ENCODE measurements around the gene MAGOH.
"Not testable (repeated sequence)": the region's sequence is repeated elsewhere in the genome, so short reads cannot be mapped to it uniquely, and the experiment has no call there.

MAGOH gene

DNA sequence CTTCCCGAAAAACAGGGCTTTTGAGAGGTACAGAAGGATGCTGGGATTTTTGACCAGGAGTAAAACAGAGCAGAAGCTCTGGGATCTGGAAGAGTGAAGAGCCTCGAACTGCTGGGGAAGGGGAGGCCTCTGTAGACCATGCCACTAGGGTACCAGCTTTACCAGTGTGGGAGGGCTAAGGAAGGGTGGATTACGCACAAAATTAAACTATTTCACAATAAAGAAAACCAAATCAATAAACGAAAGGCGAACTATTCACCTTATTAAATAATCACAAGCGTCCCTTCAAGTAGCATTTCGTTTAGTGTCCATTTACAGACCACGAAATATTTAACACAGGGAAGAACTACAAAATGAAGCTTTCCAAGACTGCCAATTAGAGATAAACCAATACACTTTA, 18.6 kb downstream of the MAGOH start:
- no peak for DNase-seq

DNA sequence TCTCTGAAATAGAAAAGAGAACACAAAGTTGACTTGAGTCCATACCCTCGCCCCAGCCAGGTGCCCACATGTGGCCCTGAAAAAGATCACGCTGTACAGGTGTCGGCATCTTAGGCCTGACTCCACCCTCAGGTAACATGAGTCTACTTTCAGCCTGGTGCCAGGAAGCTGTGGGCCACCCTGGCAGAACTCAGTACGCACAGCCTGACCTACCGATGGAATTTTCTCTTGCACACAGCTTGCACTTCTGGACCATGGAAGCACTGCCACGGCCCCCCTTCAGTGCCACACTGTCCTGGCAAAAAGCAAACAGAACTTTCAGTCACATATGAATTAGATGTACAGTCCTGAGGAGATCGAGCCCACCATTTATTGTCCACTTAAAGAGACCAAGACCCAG, 20.1 kb downstream of the MAGOH start:
- no peak for DNase-seq

DNA sequence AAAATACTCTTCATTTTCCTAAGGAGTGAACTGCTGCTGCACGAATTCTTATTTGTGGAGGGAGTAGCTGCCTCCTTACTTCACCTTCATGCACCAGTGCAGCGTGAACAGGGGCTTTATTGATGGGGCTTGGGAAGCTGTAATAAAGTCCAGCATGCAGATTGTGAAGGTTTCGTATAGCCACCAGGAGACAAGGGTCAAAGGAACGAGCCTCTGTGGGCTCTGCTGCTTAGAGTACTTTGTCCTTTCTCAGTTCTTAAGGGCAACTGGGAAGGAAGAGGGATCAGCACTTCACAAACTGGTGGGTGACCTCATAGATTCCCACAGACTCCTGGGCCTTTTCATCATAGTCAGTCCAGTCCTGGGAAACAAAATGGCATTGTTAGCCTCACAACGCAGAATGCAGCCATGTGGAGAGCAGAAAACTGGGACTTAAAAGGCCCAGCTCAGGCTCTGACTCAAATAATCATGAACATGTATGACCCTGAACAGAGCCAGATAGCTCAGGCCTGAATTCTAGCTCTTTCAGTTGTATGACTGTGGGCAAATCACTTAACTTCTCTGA, 23.9 kb downstream of the MAGOH start:
- DNase-seq, result no peak

DNA sequence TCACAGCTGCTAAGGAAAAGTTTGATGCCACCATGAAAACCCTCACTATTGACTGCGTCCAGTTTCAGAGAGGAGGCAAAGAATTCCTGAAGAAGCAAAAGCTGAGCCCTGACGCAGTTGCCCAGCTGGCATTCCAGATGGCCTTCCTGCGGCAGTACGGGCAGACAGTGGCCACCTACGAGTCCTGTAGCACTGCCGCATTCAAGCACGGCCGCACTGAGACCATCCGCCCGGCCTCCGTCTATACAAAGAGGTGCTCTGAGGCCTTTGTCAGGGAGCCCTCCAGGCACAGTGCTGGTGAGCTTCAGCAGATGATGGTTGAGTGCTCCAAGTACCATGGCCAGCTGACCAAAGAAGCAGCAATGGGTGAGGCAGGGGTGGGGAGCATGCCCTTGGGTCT, 27.4 kb downstream of the MAGOH start:
- DNase-seq, result no peak

DNA sequence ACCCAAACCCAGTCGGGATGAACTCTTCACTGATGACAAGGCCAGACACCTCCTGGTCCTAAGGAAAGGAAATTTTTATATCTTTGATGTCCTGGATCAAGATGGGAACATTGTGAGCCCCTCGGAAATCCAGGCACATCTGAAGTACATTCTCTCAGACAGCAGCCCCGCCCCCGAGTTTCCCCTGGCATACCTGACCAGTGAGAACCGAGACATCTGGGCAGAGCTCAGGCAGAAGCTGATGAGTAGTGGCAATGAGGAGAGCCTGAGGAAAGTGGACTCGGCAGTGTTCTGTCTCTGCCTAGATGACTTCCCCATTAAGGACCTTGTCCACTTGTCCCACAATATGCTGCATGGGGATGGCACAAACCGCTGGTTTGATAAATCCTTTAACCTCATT, 28.0 kb downstream of the MAGOH start:
- DNase-seq, result no peak

DNA sequence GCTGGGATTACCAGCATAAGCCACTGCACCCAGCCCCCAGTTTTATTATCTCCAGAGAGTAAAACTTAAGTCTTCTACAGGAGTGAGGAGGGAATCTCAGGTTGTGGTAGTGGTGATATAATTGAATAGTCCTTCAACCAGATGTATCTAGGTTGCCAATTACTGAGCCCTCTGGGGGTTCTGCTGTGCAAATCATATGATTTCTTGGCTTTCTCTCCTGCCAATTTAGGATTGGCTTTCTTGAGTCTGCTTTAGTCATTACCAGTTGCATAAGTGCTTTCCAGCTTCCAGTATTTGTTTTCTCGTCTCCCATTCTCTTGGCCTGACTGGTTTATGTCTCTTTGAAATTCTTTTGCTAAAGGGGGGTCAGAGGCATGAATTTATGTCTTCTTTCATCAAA, 30.6 kb downstream of the MAGOH start:
- DNase-seq, result no peak

DNA sequence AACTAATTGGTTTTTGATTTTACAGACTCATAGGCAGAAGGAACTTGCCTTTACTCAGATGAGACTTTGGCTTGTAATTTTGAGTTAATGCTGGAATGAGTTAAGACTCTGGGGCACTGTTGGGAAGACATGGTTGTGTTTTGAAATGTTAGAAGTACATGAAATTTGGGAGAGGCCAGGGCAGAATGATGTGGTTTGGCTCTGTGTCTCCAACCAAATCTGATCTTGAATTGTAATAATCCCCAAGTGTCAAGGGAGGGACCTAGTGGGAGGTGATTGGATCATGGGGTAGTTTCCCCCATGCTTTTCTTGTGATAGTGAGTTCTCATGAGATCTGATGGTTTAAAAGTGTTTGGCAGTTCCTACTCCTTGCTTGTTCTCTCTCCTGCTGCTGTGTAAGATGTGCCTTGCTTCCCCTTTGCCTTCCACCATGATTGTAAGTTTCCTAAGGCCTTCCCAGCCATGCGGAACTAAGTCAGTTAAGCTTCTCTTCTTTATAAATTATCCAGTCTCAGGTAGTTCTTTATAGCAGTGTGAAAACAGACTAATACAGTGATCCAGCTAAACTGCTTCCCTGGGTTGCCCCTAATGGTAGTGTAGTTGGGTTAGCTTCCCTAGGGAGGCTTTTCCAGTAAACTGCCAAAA, 31.5 kb downstream of the MAGOH start:
- DNase-seq, result peak in 1 of 2 donors; percentile 35

DNA sequence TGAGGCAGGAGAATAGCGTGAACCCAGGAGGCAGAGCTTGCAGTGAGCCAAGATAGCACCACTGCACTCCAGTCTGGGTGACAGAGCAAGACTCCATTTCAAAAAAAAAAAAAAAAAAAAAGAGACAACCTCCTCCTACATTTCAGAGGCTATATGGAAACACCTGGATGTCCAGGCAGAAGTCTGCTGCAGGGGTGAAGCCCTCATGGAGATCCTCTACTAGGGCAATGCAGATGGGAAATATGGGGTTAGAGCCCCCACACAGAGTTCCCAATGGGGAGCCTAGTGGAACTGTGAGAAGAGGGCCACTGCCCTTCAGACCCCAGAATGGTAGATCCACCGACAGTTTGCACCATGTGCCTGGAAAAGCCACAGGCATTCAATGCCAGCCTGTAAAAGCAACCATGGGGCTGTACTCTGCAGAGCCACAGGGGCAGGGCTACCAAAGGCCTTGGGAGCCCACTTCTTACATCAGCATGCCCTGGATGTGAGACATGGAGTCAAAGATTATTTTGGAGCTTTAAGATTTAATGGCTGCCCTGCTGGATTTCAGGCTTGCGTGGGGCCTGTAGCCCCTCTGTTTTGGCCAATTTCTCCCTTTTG, 32.1 kb downstream of the MAGOH start:
- not testable (repeated sequence) for DNase-seq

DNA sequence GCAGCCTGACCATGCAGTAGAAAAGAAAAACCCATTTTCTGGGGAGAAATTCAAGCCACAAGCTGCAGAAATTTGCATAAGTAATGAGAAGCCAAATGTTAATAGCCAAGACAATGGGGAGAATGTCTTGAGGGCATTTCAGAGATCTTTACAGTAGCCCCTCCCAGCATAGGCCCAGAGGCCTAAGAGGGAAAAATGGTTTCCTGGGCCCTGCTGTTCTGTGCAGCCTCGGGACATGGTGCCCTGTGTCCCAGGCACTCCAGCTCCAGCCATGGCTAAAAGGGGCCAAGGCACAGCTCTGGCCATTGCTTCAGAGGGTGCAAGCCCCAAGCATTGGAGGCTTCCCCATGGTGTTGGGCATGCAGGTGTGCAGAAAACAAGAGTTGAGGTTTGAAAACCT, 32.8 kb downstream of the MAGOH start:
- not testable (repeated sequence) for DNase-seq

DNA sequence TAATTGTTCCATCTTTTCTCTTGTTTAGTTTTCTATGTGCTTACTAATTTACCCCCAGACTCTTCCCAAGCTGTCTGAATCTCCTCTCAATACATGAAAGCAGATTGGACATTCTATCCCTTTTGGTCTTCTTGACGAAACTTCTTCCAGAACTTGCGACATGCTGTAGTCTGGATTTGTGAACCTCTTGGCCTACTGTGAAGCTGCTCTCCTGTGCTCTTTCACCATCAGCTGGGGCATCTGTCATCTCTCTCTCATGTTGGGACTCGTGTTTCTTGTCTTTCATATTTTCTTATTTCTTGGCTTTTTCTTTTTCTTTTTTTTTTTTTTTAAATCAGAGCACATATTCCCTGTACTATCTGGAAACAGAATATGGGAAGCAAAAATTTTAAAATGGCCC, 34.9 kb downstream of the MAGOH start:
- no peak for DNase-seq

DNA sequence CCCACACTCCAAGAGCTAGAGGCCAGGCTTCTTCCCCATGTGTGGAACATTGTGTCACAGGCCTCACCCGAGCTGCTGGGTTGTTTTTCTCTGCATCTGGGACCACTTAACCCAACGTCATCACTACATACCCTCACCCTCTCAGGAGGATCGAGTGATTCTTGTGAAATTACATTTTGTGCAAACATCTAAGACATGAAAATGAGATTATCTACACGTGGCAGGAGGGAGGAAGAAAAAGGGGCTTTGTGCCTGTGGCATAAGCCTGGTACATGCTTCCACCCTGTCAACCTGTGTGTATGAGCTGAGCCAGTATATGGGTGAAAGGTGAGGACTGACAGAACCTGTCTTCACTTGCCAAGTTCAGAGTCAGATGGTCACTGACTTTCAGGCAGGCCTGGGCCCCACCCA, 40.1 kb downstream of the MAGOH start:
- no peak for DNase-seq

DNA sequence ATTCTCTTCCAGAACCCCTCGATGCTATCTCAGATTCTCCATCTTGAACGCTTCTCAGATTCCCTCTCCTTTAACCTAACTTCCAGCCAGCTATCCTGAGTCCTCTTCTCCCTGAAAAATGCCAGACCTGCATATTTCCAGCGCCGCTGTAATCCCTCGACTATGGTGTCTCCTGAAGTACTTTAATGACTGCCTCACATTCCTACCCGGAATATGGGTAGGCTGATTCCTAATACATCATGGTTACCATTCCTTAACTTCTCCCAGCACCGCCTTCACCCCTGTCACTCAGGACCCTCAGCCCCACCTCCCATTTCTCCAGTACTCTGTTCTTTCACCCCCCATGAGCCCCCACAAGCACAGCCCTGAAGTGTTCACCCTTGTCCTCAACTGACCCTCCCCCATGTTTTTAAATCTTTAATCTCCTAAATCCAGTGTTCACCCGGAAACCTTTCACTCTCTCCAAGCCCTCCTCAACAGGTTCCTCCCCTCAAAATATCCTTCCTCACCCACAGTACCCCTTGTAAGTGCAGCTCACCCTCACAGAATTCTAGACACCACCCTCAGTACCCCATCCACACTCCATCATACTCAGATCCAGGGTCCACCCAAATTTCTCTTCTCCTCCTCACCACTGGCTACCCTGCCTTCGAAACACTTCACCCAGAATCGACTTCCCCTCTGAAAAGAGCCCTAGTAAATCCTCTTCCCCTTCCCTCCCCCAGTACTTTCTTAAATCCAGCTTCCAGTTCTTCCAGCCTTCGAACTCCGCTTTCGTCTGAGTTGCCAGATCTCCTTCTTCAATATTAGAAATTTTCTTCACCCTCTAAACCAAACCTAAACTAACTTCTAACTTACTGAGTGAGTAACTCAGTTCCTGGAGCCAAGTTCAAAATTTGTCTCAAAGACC, 40.8 kb downstream of the MAGOH start:
- peak; percentile 51 to 60 for DNase-seq

DNA sequence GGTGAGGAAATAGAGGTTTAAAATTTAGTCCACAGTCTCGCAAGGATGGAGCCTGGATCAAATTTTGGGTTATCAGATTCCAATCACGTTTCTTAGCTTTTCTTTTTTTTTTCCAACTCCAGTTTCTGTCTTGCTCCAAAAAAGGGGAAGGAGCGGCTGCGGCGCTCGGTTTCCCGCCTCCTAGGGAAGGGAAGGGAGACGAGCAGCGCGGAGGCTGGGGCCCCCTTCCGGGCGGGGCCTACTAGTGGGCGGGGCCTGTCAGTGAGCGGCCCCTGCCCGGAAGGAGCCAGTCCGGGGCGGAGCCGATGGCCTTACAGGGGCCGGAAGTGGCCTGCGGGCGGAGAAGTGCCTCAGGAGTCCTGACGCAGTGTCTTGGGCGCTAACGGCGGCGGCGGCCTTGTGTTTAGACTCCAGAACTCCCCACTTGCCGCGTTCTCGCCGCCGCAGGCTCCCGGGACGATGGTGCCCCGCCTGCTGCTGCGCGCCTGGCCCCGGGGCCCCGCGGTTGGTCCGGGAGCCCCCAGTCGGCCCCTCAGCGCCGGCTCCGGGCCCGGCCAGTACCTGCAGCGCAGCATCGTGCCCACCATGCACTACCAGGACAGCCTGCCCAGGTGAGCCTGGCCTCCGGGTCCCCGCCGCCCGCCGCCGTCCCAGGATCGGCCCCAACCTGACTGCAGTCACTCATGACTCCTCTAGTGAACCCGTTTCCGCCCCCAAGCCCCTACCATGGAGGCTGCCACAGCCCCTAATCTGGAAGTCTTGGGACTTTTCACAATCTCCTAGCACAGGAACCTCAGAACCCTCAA, 41.6 kb downstream of the MAGOH start, which contains the start of gene CPT2:
TSS of gene CPT2 (plus strand) at position 340 of the 806 bp plus-strand sequence. CDS start at position 460, 120 bp downstream.
- DNase-seq, result peak; percentile 95 to 96

DNA sequence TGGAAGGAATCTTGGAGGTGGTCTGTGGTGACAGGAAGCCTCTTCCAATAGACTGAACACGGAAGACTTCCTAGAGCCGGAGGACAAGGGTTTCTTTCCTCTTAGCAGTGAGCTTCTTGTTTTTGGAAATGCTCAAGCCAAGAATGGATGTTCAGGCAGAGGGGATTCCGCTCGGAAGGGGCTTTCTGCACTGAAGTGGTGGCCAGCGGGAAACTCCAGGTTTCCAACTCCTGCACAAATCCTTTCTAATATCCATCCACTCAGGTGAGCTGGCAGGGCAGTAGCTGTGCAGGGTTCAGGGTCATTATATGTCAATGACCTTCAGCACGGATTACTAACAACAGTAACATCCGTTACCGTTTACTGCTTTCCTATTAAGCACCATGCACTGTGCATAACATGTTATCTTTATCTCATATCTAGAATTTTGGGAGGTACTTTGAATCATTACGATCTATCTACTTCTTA, 42.3 kb downstream of the MAGOH start:
- DNase-seq, result no peak

DNA sequence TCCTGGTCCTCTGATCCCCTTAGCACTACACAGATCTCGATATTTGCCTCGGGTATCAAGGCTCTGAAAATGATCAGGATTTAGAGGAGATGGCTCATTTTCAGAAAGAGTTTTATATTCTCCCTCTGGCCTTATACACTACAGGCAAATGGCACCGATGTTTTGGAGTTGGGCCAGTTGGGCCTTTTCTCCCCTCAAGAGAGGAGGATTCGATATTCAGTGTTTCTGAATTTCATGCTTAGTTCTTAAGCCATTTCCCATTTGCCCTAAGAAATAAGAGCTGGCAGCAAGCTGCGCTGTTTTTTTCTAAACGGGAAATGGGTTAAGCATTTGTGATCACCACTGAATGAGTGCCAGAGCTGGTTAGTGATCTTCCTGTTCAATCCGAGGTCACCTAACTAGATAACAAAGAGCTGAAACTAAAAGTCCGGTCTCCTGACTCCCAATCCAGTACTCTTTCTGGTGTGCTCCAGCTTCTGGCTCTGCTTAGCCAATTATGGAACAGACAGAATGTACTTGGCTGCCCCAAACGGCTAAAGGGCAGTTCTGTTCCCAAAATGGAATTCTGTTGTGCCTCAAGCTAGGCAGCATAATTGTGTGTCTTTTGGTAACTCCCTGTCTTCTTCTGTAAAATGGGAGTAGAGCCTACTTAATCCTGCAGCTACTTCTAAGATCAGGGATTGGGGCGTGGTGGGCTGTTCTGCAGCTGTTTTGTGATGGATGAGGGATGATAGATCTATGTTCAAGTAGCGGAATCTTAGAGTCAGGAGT, 42.9 kb downstream of the MAGOH start:
- DNase-seq, result no peak

DNA sequence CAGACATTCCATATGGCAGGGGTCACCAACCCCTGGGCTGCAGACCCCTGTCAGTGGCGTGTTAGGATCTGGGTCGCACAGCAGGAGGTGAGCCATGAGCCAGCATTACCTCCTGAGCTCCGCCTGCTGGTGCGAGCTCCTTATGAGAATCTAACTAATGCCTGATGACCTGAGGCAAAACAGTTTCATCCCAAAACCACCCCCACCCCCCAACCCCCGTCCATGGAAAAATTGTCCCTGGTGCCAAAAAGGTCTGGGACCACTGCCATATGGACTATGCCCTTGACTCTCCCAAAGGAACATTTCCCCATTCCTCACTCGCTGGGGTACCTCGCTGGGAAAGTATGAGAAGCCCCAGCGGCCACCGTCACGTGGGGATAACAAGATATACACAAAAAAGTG, 48.1 kb downstream of the MAGOH start:
- no peak for DNase-seq

DNA sequence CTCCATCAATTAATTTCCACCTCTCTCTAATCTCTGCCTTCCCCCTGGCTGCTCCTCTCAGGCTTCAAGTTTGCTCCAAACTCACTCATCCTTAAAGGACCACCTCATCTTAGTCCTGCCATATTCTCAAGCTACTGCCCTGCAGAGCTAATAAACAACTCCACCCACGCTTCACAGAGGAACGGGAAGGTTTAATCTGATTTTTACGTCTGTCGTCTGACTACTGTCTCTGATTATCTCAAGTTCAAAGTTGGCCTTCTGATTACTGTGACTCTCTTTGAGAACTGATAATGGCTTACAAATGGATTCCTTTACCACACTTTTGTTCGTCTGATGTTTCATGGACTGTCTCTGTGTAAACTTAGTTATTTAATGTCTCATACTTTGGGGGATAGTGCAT, 49.3 kb downstream of the MAGOH start:
- DNase-seq, result no peak

DNA sequence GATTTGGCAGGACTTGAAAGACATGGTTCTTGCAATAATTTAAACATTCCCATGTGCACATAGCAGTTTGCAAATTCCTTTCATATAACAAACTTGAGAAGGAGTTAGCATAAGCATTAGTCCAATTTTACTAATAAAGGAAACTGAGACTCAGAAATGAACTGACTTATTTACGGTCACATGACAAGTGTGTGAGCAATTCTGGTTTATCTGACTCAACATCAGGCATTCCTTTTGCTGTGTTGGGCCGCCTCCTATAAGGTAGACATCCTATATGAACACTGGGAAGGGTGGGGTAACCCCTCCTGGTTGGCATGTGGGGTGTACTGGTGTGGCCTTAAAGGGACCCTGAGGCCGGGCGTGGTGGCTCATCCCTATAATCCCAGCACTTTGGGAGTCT, 50.2 kb downstream of the MAGOH start:
- DNase-seq, result no peak

DNA sequence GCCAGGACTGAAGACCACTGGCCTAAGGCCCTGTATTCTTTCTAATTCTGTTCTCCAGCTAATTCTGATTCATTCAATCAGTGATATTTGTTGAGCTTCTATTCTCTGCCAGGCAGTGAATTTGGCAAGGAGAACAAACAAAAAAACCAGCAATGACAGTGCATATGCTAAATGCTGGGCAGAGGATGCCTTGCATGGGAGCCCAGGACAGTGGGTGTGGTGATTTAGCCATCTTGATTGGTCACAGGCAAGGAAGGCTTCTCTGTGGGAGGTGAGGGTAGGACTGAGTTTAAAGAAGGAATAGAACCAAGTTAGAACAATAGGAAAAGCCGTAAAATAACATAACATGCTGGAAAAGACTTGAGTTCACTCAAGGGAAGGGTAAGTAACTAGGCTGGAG, 50.9 kb downstream of the MAGOH start:
- no peak for DNase-seq

DNA sequence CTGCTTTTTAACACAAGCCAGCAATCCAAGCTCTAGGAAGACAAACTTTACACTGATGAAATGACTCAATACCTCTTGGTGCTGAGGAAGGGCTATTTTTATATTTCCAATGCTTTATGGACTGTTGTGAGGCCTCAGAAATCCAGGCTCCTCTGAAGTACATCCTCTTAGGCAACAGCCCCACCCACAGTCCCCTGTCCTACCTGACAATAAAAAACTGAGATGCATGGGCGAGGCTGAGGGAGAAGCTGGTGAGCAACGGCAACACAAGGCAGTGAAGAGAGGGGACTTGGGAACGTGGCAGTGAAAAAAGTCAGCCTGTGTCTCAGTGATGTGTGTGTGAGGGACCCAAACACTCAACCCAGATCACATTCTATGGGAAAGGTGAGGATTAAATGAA, 51.8 kb downstream of the MAGOH start:
- DNase-seq, result no peak

DNA sequence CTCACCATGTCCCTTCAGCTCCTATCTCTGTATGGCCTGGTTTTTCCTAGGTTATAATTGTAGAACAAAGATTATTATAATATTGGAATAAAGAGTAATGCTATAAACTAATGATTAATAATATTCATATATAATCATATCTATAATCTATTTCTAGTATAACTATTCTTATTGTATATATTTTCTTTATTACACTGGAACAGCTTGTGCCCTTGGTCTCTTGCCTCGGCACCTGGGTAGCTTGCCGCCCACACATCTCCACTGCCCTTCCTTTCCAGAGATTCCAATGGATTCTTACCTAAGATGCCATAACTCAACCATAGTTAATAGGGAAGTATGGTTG, 52.4 kb downstream of the MAGOH start:
- DNase-seq, result not testable (repeated sequence)

Measured in inflammatory macrophage treated with lipopolysaccharide for 1 hour (primary cell).